Activated CD4-positive, CD25-positive, alpha-beta regulatory T cell (primary cell): ENCODE measurements around the gene SART3.
"Not testable (repeated sequence)": the region's sequence is repeated elsewhere in the genome, so short reads cannot be mapped to it uniquely, and the experiment has no call there.

ENCODE experiments used
- DNase-seq, 4 experiments: peaks; one replicate each; lab custom pipeline; 2025; lab: John Stamatoyannopoulos, UW

Gene SART3

DNA sequence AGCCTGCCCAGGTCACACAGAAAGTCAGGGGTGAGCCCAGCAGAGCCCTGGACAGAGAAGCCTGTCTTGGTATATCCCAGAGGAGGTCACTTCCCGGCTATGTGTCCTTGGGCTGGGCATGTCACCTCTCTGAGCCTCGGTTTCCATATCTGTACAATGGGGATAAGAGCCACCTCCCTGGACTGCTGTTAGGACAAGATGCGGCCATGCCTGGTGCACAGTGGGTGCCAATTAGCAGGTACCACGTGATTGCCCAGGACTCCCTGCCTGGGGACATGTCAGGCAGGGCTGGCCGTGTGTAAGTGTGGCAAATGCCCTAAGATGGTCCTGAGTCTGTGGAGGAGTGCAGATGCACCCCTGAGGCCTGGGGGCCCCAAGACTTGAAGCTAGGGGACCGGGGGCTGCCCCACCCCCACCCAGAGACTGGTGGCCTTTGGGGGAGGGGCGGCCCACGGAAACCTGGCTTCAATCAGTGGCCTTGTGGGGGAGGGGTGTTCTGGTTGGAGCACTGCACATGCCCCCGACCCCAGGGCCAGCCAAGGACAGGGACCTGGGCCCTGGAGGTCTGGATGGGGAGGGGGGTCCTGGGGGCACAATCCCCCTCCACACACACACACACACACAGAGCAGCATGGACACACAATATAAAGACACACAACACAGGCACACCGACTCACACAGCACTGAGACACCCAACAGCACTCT is 36.0 kb upstream of the SART3 start:
- no peak for DNase-seq

DNA sequence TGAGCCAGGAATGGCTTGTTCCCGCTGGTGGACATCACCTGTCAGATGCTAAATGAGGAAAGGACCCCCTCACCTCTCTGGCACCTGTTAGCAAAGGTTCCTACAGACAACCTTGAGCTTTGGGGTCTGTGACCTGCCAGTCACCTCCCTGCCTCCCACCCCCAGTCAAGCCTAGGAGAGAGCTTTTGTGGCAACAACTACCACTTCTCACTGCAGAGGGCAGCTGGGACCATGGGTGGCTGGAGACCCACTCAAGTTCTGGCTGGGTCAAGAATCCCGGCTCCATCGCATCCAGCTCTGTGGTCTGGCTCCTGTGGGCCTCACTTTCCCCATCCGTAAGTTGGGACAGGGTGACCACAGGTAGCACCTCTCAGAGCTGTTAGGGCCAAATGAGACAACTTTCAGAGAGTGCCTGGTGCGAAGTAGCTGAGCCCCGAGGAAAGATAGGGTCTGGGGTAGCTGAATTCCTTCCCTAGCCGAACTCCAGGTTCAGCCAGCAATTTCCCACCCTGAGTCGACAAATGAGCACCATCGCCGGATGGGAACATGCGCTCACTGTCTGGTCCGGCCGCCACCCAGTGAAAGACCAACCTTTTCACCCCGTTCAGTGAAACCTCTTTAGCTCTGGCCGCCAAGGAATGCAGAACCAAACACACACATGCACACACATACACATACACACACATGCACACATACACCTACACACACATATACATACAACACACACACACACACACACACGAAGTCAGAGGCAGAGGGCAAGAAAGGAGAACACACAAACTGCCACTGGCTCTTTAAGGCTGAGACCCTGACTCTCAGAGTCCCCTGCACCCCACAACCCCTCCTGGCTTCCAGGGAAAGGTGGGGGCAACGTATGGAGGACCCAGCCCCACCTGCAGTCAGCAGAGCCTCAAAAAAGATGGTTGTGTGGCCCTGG is 35.0 kb upstream of the SART3 start:
- DNase-seq, result no peak

DNA sequence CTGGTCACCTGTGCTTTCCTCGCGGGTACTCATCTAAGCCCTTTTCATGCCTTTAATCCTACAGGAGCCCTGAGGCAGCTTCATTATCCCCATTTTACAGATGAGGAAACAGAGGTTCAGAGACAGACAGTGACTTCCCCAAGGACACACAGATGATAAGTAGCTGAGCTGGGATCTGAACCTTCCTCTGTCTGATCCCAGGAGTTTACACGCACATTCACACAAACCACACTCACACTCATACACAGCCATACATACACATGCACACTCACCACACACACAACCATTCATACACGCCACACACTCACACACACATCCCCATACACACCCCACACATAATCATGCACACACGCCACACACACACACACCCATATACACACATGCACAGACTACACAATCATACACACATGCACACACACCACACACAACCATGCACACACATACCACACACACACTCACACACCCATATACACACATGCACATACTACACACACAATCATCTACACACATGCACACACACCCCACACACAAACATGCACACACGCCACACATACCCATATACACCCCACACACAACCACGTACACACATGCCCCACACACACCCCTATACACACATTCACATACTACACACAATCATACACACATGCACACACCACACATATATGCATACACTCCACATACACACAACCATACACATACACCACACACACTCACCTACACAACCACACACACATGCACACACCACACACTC is 34.2 kb upstream of the SART3 start:
- DNase-seq, result no peak

DNA sequence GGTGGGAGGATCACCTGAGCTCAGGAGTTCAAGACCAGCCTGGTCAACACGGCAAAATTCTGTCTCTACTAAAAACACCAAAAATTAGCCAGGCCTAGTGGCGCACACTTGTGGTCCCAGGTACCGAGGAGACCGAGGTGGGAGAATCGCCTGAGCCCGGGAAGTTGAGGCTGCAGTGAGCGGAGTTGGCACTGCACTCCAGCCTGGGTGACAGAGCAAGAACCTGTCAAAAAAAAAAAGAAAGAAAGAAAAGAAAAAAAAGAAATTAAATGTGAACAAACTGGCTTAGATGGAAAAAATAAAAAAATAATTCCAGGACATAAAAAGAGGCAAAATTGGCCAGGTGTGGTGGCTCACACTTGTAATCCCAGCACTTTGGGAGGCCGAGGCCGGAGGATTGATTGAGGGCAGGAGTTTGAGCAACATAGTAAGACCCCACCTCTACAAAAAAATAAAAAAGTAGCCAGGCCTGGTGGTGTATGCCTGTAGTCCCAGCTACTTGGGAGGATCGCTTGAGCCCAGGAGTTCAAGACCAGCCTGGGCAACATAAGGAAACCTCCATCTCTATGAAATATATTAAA is 33.4 kb upstream of the SART3 start:
- DNase-seq, result no peak

DNA sequence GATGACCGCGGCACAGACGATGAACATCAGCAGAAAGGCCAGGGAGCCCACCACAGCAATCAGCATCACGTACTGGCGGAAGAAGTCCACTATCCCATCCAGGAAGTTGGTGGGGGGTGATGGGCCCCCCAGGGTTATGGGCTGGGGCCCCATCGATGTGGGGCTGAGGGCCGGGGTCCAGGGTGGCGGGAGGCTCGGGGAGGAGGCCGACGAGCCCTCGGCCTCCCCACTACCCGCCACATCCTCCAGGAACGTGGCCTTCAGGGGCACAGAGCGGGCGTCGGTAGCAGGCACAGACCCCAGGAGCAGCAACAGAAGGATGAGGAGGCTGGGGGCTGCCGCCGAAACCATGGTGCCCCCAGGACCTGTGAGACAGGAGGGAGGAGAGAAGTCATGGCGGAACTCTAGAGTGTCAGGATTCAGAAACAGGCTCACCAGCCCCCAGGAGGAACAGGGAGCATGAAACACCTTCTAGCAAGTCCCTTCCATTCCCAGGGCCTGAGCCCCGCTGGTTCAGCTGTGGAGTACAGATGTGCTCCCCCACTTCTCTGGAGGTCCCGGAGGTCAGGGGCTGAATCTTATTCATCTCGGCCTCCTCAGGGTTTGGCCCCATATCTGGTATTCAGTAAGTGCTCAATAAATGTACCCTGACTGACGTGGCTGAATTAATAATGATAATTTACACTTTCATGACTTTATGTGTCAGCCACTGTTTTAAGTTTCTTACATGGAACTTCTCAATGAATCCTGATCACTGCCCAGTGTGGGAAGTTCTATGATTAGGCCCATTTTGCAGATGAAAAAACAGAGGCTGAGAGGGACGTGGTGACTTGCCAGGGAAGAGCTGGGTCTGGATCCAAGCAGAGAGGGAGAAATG is 31.3 kb upstream of the SART3 start:
- no peak for DNase-seq

DNA sequence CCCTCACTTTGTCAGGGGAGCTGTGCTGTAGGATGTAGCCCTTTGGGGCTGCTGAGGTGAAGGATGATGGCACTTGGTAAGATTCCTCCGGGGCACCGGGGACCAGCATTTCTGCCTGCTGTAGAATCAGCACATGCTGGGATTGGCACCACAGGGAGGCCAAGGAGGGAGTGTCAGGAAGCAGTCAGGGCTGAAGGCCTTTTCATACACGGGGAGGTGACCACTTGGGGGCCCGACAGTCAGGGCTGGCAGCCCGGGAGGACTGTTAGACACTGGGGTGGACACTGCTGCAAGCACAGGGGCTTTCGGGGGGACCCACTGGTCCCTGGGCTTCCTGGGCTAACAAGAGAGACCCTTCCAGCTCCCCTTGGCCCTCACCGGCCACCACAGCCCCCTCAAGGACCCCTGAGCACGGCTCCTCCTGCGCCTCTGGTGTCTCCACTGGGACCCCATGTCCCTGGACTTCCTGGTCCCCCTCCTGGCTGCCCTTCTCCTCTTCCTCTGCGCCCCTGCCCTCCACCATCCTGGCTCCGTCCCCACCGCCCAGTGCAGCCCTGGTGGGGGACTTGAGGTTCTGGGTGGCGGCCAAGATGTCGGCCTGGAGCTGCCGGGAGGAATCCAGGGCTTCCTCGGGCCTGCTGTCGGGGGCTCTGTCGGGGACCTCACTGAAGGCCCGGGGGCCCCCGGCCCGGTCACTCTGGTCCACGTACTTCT is 30.5 kb upstream of the SART3 start:
- DNase-seq, result no peak

DNA sequence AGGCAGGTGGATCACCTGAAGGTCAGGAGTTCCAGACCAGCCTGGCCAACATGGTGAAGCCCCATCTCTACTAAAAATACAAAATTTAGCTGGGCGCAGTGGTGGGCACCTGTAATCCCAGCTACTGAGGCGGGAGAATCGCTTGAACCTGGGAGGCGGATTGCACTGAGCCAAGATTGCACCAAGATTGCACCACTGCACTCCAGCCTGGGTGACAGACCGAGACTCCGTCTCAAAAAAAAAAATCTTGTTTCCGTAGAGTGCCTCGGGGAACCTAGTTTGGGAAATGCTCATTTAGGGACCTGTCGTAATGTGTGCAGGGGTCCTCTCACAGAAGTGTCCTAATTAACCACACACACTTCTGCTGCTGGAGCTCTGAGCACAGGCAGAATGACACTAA is 29.5 kb upstream of the SART3 start:
- DNase-seq, result not testable (repeated sequence)

DNA sequence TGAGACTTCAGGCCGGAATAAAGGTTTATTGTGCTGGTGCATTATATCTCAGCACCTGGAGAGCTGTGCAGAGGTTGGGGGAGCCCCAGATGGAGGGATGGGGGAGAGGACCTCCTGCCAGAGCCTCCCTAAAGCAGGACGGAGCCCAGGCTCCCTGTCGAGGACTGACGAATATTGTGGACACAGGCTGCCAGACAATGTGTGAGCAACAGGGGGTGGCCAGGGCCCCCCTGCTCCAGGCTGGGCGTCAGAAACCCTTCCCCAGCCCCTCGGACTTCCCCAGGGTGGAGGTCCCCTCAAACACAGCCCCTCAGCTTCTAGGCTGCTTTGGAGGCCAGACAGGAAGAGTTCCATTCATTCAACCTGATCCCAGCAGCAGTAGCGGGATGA is 28.9 kb upstream of the SART3 start:
- DNase-seq, result no peak

DNA sequence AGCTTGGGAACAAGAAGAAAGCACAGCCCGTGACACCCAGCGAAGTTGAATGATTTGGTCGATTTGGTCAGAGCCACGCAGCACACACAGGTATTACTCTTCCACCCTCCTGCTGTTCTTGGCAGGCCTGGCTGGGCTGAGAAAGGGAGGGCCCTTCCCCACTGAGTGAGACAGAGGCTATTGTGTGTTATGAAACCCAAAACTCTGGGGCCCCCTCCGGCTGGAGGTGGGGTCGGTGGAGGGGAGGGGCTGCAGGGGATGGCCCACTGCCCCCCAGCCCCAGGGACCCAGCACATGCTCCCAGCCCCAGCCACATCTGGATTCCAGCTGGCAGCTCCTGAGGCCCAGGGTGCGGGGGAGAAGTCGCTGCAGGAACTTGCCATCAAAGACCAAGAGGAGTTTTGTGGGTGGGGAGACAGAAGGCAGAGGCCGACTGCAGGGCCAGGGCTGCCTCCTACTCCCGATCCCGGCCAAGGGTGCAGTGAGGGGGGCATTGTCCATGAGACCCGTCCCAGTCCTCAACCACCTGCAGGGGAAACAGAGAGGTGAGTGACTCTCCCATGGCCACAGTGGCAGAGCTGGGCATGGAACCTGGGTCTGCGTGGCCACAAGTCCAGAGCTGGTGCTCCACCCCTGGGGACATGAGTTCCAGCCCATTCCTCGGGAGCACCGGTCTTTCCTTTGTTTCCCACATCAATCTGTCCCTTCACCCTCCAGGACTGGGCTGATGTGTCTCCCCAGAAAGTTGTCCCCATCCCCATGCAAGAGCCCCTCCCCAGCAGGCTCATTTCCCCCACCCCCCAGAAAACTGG is 28.3 kb upstream of the SART3 start:
- no peak for DNase-seq

DNA sequence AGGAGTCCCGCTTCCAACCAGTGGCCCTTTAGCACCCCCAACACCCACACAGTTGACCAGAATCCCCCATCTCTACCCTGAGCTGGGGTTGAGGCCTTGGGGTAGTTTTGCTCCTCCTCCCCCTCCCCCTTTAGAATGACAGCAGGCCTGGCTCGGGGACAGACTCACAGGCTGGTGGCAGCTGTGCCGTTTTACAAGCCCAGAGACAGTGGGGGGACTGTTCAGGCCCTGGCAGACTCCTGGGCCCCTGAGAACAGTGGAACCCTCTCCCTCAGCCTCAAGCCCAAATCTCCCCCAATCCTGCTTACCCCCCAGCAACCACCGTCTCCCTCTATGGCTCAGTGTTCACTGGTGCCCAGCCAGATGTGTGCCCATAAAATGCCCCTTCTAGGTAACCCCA is 26.9 kb upstream of the SART3 start:
- no peak for DNase-seq

DNA sequence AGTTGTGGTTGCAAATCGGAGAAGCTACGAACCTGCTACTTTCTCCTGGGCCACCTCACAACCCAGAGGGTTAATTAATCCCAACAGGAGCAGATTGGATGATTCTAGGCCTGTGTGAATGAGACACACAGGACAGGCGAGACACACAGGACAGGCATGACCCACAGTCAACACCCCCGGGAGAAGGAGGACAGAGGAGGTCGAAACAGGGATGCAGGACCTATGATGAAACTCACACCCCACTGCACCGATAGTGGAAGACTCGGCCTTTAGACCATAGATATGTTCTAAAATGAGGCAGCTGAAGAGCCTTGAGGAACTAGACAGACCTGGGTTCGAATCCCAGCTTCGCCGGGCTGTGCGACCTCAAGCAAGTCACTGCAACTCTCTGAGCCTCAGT is 25.3 kb upstream of the SART3 start:
- no peak for DNase-seq

DNA sequence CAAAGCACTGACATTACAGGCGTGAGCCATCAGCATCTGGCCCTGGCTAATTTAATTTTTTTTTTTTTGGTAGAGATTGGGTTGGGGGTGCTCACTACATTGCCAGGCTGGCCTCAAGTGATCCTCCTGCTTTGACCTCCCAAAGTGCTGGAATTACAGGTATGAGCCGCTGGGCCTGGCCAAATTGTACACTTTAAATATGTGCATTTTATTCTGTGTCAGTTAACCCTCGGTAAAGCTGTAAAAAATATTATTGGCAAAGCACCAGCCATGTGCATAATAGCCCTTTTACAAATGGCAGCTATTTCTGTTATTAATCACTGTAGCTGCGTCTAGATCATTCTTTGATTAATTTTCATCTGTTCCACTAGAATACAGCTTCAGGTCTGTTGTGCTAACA is 24.9 kb upstream of the SART3 start:
- no peak for DNase-seq

DNA sequence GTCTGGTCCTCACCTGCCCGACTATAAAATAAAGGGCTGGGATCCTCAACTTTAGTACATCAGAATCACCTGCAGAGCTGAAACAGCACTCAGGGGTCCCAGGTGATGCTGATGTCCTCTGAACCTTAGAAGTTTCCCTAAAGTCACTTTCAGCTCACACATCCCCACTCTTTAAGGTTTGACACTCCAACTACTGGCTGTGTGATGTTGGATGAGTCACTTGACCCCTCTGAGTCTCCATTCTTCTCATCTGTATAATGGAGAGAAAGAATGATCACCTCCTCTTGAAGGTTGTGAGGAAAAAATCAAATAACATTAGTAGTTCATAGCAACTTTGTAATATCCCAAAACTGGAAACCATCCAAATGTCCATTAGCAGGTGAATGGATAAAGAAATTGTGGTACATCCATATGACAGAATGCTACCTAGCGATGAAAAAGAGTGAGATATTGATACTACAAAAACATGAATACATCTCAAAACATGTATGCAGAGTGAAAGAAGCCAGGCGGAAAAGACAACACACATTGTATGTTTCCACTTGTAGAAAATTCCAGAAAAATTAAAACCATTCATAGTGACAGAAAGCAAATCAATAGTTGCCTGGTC is 23.6 kb upstream of the SART3 start:
- DNase-seq, result no peak

DNA sequence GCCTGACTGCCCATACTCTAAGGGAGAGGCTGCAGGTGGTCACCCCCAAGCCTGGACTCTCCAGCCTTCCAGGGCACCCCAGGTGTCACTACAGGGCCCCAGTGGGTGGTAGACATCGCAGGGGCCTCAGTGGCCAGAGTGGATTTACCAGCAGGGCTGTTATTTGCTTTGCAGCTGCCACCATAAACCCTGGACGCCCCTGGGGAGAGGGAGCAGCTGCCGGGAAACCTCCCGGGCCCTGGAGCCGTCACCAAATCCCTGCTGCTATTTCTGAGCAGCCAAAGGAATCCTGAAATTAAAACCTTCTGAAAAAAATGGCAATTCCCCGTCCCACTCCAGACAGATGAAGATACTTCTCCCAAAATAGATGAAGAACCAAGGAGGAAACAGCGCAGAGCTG is 23.0 kb upstream of the SART3 start:
- no peak for DNase-seq

DNA sequence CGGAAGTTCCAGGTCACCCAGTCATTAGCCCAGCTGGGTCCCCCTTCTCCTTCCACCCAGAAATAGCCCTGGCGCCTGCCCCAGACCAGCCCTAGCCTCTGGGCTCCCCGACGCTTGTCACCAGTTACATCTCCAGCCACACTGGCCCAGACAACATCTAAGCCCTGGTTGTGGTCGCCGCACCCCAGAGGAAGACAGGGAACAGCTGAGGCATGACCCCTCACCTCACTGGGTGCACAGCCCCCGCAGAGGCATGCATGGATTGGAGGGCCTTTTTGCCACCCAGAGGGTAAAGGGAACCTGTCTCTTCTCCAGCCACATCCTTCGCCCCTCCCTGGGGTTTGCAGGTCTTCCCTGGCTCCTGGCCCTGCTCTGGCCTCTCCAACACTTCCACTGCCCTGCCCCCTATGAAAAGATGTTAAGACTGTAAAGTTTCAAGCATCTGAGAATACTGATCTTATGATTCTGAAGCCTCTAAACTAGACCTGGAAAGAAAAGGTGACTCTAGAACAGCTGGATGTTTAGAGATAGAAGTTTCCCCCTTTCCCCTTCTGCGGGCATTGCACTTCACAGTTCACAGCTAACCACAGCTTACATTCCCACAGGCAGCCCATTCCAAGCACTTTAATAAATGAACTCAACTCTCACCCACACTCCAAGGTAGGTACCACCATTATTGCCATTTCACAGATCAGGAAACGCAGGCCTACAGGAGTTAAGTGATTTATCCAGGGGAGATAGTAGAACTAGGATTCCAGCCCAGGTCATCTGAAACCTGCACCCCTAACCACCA is 22.2 kb upstream of the SART3 start:
- DNase-seq, result no peak

DNA sequence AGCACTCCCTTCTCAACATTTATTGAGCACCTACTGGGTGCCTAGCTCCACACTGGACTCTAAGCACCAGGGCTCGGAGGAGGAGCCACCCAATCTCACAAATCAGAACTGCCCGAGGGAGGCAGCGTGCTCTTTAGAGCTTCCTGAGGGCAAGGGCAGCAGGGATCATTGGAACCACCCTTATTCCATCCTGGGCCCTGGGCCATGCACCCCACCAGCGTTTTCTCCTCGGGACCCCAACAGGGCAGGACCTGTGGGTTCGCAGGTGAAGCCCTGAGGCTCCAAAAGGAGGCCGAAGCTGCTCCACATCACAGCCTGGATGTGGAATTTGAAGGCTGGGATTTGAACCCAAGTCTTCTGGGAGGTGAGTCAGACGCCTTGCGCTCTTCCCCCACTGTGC is 21.5 kb upstream of the SART3 start:
- no peak for DNase-seq

DNA sequence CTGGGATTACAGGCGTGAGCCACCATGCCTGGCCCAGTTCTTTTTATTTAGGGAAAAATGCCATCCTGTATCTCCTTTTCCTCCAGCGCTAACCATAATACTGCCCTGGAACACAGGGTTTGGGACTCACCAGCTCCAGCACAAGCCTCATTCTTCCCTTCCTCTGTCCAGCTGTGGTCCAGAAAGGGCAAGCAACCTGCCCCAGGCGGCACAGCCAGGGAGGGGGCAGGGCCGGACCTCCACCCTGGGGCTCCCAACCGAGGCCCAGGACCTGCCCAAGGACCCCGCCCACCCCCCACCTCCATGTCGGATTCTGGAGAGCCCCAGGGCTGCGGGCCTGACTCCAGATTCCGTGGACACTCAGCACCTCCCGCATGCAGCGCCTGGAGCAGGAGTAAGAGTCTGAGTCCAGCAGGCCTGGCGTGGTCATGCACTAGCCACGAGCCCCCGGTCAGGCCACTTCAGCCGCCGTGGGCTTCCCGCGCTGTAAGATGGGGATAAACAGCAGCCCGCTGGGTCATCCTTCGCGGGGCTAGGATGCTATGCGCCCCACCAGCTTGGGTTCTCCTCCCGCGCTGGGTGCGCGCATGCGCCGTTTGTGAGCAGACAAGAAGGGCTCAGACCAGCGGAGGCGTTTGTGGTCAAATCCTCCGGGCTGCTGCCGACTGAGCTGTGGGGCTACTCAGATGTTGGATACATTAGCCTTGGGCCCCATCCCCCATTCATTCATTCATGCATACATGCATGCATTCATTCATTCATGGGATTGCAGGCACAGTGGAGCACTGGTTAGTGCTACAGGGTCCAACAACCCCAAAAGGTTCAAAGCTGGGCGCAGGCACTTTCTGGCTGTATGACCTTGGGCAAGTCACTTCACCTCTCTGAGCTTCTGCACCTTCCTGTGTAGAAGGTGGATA is 20.6 kb upstream of the SART3 start:
- DNase-seq, result no peak

DNA sequence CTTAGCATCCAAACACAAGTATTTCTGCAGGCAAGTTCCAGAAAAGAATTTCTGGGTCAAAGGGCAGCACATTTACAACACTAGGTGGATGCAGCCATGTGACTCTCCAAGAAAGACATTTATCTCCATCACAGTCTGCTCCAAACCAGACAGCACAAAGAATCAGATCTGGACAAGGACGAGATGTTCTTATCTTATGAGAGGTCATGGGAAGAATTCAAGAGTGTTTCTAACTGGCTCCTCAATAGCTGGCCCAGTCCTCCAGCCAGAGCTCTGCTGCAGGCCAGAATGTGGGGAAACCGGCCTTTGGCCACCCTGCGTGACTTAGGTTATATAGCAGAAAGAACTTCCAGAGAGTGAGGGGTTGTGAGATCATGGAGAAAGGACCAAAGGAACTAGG is 19.6 kb upstream of the SART3 start:
- DNase-seq, result no peak
